D721Med (cell line): ENCODE measurements around the gene TTC22.

ENCODE experiments used
- DNase-seq: peaks from one replicate; pipeline ENCODE4 v3.0.0; 2011; ENCODE audit warnings: low spot score; ENCODE audit not compliant: insufficient read length
- FAIRE-seq: peaks from 2 replicates; lab custom pipeline; 2011; peaks lifted over from hg19 to GRCh38; lab: Jason Lieb, UNC
- CTCF ChIP-seq: IDR thresholded peaks from 2 replicates; pipeline ENCODE4 v1.5.1; 2012; ENCODE audit warnings: mild to moderate bottlenecking, control low read depth; ENCODE audit not compliant: insufficient read depth; ENCODE audit errors: missing control alignments

TTC22 gene

GRCh38 chr1:54774820-54775498 lies 26.2 kb downstream of the TTC22 start:
- DNase-seq (peak; percentile 75), FAIRE-seq (peak; percentile 63)
- TF ChIP-seq CTCF = no peak

- DNase-seq = no peak
- FAIRE-seq = no peak
- TF ChIP-seq CTCF = no peak
Observed at GRCh38 chr1:54772951-54773350, 28.2 kb downstream of the TTC22 start.

- TF ChIP-seq CTCF = peak; percentile 47
- FAIRE-seq = no peak
- DNase-seq = no peak
Observed at GRCh38 chr1:54768093-54768492, 33.0 kb downstream of the TTC22 start.

- DNase-seq (no peak), FAIRE-seq (no peak)
- no peak for TF ChIP-seq CTCF
Observed at GRCh38 chr1:54767526-54767925, 33.6 kb downstream of the TTC22 start.

GRCh38 chr1:54766726-54767125 lies 34.4 kb downstream of the TTC22 start:
- FAIRE-seq = no peak
- DNase-seq = no peak
- TF ChIP-seq CTCF = no peak

- TF ChIP-seq CTCF = no peak
- no peak for DNase-seq
- FAIRE-seq = no peak
Observed at GRCh38 chr1:54764922-54765561, 36.1 kb downstream of the TTC22 start.

- FAIRE-seq (peak; percentile 89), DNase-seq (peak; percentile 92)
- no peak for TF ChIP-seq CTCF
Observed at GRCh38 chr1:54764133-54764921, 36.8 kb downstream of the TTC22 start, which contains the start of gene PARS2. Gene PARS2, minus strand, starts transcription at chr1:54764523. Its CDS starts 5,362 bp downstream, at chr1:54759161.
